NCI-H1694 treated with DMSO at 0.1 percent for 48 hours (cell line): ENCODE measurements around the gene ROBO2.

ENCODE experiments used
- DNase-seq: peaks from one replicate; lab custom pipeline; 2025; lab: John Stamatoyannopoulos, UW

Gene ROBO2

DNA sequence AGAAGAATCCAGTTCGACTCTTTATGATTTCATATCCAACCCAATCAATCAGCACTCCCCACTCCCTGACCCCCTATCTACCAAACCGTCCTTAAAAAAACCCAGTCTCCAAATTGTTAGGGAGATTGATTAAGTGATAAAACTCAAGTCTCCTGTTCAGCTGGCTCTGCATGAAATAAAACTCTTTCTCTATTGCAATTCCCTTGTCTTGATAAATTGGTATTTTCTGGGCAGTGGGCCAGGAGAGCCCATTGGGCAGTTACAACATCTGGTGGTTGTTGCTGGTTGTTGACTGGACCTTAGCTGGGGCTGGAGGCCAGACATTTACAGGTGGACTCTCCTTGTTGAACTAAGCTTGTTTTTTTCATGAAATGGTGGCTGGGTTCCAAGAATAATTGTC, 642.3 kb downstream of the ROBO2 start:
- DNase-seq, result no peak

DNA sequence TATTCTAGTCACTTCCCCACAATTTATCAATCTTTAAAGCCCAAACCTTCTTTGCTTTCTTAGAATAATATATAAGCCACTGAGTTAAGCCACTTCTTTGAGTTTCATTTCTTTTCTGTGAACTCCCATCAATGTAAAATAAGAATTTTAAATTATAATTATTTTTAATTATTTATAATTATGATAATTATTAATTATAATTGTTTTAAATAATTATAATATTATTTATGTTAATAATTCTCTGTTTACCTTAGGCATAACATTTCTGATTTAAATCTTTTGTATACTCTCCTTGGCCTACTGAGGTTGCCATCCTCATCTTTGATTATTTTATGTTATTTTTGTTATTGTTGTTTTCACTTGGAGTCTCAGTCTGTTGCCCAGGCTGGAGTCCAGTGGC, 644.2 kb downstream of the ROBO2 start:
- DNase-seq, result no peak

DNA sequence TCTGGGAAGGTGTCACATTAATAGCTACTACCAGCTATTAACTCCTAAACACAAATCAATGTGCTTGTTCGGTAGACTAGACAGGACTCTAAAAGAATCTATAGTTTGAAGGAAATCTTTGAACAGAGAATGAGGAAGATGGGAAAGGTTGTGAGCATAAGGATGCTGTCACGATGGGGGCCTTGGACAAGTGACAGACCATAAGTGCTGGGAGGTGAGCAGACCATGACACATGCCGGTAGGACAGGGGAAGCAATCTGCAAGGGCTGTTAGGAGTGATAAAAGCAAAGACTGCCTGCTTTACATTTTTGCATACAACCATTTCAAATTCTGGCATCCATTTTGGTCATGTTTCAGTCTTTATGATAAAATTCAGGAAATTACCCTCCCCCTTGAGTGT, 645.8 kb downstream of the ROBO2 start:
- no peak for DNase-seq

DNA sequence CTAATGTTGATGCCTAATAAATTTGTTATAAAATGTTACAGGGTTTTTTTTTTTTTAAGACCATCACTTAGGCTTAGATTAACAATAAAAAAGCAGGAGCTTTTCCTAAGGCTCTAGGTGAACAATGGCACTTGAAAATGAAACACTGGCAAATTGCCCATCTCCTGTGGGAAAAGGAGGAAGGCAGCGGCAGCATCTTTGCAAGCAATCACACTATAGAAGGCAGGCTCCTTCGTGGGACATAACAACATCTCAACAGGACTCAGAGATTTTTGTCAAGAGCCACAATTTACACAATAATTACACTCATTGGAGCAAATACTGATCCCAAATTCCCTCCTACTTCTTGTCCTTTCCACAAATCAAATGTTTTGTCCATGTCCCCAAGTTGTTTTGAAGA, 646.7 kb downstream of the ROBO2 start:
- DNase-seq, result no peak

DNA sequence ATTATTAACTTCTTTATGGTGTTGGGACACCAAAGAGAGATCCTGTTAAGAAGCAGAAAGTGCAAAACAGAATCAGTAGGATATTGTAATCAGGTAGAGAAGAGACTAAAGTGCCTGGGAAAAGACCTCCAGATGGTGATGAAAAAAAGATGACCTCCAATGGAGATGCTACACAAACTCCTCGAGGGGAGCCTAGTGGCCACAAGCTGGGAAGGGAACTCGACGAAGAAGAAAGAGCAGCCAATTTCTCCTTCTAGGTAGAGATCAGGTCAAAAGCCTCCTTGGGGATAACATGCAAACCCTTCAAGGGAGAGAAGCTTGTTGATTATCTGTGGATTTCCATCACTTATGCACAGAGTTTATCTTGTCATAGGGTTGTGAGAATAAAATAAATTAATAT, 647.6 kb downstream of the ROBO2 start:
- no peak for DNase-seq

DNA sequence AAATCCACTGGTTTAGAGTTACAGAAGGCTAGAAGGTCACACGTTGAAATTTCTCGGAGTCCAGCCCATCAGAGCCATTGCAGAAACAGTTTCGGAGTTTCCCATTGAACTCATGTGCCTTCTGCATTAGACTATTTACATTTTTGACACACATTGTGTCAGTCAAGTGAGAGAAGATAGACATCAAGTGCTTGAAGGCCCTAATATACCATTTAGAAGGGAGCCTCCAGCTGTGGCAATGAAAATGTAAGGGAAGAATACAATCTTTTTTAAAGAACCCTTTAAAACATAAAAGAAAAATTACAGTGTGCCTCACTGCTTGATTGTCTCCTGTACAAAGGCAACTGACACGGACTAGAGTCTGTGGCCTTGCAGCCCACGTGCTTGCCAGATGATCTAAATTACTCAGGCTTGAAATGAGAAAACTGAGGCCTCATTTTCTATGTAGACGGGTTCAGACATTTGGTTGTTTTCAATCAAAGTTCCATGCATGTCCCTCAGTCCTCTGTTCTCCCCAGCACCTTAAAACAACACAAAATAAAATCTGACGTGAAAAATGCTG, 650.5 kb downstream of the ROBO2 start:
- DNase-seq, result no peak

DNA sequence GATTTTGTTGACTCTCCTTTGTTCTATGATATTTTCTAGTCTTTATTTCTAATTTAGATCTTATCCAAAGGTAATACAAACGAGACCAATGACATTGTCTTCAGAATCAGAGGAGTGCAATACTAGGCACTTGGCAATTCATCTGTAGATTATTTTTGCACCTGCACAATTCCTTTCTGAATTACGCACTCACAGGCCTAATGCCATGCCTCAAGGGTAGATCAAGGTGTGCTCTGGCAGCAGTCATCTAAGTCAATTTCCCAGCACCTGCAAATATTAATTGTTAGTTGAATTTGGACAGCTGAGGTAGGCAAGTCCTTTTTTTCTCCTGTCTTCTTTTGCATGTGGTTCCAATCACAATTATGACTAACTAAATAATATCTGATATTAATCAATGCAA, 653.2 kb downstream of the ROBO2 start:
- DNase-seq, result no peak

DNA sequence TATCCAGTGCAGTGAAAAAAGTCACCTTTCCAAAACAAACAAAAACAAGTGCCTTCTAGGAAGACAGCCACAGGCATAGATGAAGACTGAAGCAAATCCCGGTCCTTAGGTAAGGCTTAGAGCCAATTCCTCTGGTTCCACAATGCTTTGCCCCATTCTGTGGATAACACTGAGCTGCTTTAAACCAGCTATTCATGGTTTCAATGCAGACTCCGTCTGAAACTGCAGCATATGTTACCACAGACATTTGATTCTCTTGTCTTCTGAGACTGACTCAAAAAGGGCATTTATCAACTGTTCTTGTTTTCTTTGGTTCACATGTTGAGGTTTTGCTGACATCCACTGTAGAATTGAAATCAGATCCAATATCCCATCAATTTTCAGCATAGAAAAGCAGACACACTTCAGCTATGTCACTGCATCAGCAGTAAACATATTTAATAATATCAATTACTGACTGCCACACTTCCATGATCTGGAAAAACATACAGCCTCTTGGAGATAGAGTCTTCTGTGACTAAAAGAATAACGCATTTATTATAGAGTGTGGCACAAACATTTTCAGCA, 659.3 kb downstream of the ROBO2 start:
- DNase-seq, result no peak
